Camera-type eye (tissue), 1 donor: ENCODE measurements around the gene TEKT2. TPM values are rescaled to one million over a fixed set of nuclear protein-coding genes. Genes with fewer than 3 reads are reported as not detected.

Source experiments
- total RNA-seq: library from RNA; depleted of rRNA; stranded (reverse); fragments of >200 nt; gene quantifications from one replicate; pipeline ENCODE4 v1.2.3, GENCODE V29; 2014

TEKT2 gene
- total RNA-seq: 4.1 TPM

GRCh38 chr1:36083635-36084496 is at the start of gene TEKT2:
TEKT2 (plus strand) TSS chr1:36084094; CDS start chr1:36084922, 828 bp downstream.

GRCh38 chr1:36088577-36089392 is 4.9 kb downstream of the TEKT2 start, which contains the start of gene ADPRS:
ADPRS (plus strand) TSS chr1:36088892; CDS start chr1:36088905, 13 bp downstream.

GRCh38 chr1:36125129-36125991 is 41.5 kb downstream of the TEKT2 start, which contains the start of gene COL8A2:
COL8A2 (minus strand) TSS chr1:36125222; CDS start chr1:36100242, 24,980 bp downstream.

Other genes with a start within 250 kb of the TEKT2 start
- 34.0 TPM for gene AGO1, start 200.9 kb upstream of the TEKT2 start, total RNA-seq
- gene AGO3, start 153.0 kb upstream of the TEKT2 start, total RNA-seq: 33.5 TPM
- gene ADPRS, start 4.8 kb downstream of the TEKT2 start, total RNA-seq: 38.3 TPM
- 65.4 TPM for gene COL8A2, start 41.1 kb downstream of the TEKT2 start, total RNA-seq
- 51.9 TPM for gene TRAPPC3, start 65.4 kb downstream of the TEKT2 start, total RNA-seq
- gene MAP7D1, start 72.1 kb downstream of the TEKT2 start, total RNA-seq: 74.7 TPM
- gene THRAP3, start 140.3 kb downstream of the TEKT2 start, total RNA-seq: 103 TPM
- 10.8 TPM for gene SH3D21, start 222.3 kb downstream of the TEKT2 start, total RNA-seq
- gene EVA1B, start 239.6 kb downstream of the TEKT2 start, total RNA-seq: 18.7 TPM